Measurements from ENCODE around the gene EDN3.

EDN3 gene

GRCh38 chr20:59307270-59307669 lies 6.9 kb downstream of the EDN3 start:
- Histone ChIP-seq H3K36me3 (ENCODE audit: control insufficient read depth, insufficient read depth, low read length) (no peaks in the 10 kb centered on the region), H3K27me3 (replicated peaks; ENCODE audit: control insufficient read depth, insufficient read depth, low read length, poor library complexity, severe bottlenecking) (no peaks in the 10 kb centered on the region), H3K4me1 (ENCODE audit: control insufficient read depth, insufficient read depth, low read length, poor library complexity, severe bottlenecking) (no peaks in the 10 kb centered on the region), H3K4me3 (ENCODE audit: insufficient read depth, low read depth, low read length, poor library complexity, severe bottlenecking) (no peak overlapping the region), H3K9me3 (ENCODE audit: control insufficient read depth, low read length) (no peaks in the 10 kb centered on the region), H3K27ac (ENCODE audit: insufficient read depth, low read length, poor library complexity, severe bottlenecking) (no peak overlapping the region)
- DNase-seq, result no peak

GRCh38 chr20:59308493-59309201 lies 8.2 kb downstream of the EDN3 start:
- no peaks in the 10 kb centered on the region for H3K36me3 ChIP-seq (ENCODE audit: control insufficient read depth, insufficient read depth, low read length)
- no peaks in the 10 kb centered on the region for H3K27me3 ChIP-seq (replicated peaks; ENCODE audit: control insufficient read depth, insufficient read depth, low read length, poor library complexity, severe bottlenecking)
- H3K27ac ChIP-seq (ENCODE audit: insufficient read depth, low read length, poor library complexity, severe bottlenecking), result no peak overlapping the region
- no peaks in the 10 kb centered on the region for H3K9me3 ChIP-seq (ENCODE audit: control insufficient read depth, low read length)
- no peak overlapping the region for H3K4me3 ChIP-seq (ENCODE audit: insufficient read depth, low read depth, low read length, poor library complexity, severe bottlenecking)
- H3K4me1 ChIP-seq (ENCODE audit: control insufficient read depth, insufficient read depth, low read length, poor library complexity, severe bottlenecking), result no peaks in the 10 kb centered on the region
- no peak for DNase-seq

GRCh38 chr20:59309218-59309617 lies 8.8 kb downstream of the EDN3 start:
- Histone ChIP-seq H3K9me3 (ENCODE audit: control insufficient read depth, low read length) (no peaks in the 10 kb centered on the region), H3K36me3 (ENCODE audit: control insufficient read depth, insufficient read depth, low read length) (no peaks in the 10 kb centered on the region), H3K27ac (ENCODE audit: insufficient read depth, low read length, poor library complexity, severe bottlenecking) (no peak overlapping the region), H3K27me3 (replicated peaks; ENCODE audit: control insufficient read depth, insufficient read depth, low read length, poor library complexity, severe bottlenecking) (no peaks in the 10 kb centered on the region), H3K4me3 (ENCODE audit: insufficient read depth, low read depth, low read length, poor library complexity, severe bottlenecking) (no peak overlapping the region), H3K4me1 (ENCODE audit: control insufficient read depth, insufficient read depth, low read length, poor library complexity, severe bottlenecking) (no peaks in the 10 kb centered on the region)
- no peak for DNase-seq

GRCh38 chr20:59314997-59315396 lies 14.6 kb downstream of the EDN3 start:
- Histone ChIP-seq H3K27ac (ENCODE audit: insufficient read depth, low read length, poor library complexity, severe bottlenecking) (no peak overlapping the region), H3K9me3 (ENCODE audit: control insufficient read depth, low read length) (no peaks in the 10 kb centered on the region), H3K27me3 (replicated peaks; ENCODE audit: control insufficient read depth, insufficient read depth, low read length, poor library complexity, severe bottlenecking) (no peaks in the 10 kb centered on the region), H3K4me3 (ENCODE audit: insufficient read depth, low read depth, low read length, poor library complexity, severe bottlenecking) (no peak overlapping the region), H3K4me1 (ENCODE audit: control insufficient read depth, insufficient read depth, low read length, poor library complexity, severe bottlenecking) (no peaks in the 10 kb centered on the region), H3K36me3 (ENCODE audit: control insufficient read depth, insufficient read depth, low read length) (no peaks in the 10 kb centered on the region)
- DNase-seq, result no peak

- Histone ChIP-seq H3K4me3 (ENCODE audit: insufficient read depth, low read depth, low read length, poor library complexity, severe bottlenecking) (no peak overlapping the region), H3K4me1 (ENCODE audit: control insufficient read depth, insufficient read depth, low read length, poor library complexity, severe bottlenecking) (no peaks in the 10 kb centered on the region), H3K9me3 (ENCODE audit: control insufficient read depth, low read length) (no peaks in the 10 kb centered on the region)
Observed at GRCh38 chr20:59316911-59317731, 16.7 kb downstream of the EDN3 start.

GRCh38 chr20:59318201-59318790 lies 17.9 kb downstream of the EDN3 start:
- Histone ChIP-seq H3K36me3 (ENCODE audit: control insufficient read depth, insufficient read depth, low read length) (no peaks in the 10 kb centered on the region), H3K4me1 (ENCODE audit: control insufficient read depth, insufficient read depth, low read length, poor library complexity, severe bottlenecking) (no peaks in the 10 kb centered on the region), H3K27ac (ENCODE audit: insufficient read depth, low read length, poor library complexity, severe bottlenecking) (no peak overlapping the region)

More at GRCh38 chr20:59316911-59317731, 16.7 kb downstream of the EDN3 start:
- no peak for DNase-seq
- Histone ChIP-seq H3K27me3 (replicated peaks; ENCODE audit: control insufficient read depth, insufficient read depth, low read length, poor library complexity, severe bottlenecking) (no peaks in the 10 kb centered on the region), H3K36me3 (ENCODE audit: control insufficient read depth, insufficient read depth, low read length) (no peaks in the 10 kb centered on the region), H3K27ac (ENCODE audit: insufficient read depth, low read length, poor library complexity, severe bottlenecking) (no peak overlapping the region)

GRCh38 chr20:59318803-59319202 lies 18.4 kb downstream of the EDN3 start:
- DNase-seq, result no peak
- Histone ChIP-seq H3K27ac (ENCODE audit: insufficient read depth, low read length, poor library complexity, severe bottlenecking) (no peak overlapping the region), H3K27me3 (replicated peaks; ENCODE audit: control insufficient read depth, insufficient read depth, low read length, poor library complexity, severe bottlenecking) (no peaks in the 10 kb centered on the region)

More at GRCh38 chr20:59318201-59318790, 17.9 kb downstream of the EDN3 start:
- no peaks in the 10 kb centered on the region for H3K9me3 ChIP-seq (ENCODE audit: control insufficient read depth, low read length)
- H3K27me3 ChIP-seq (replicated peaks; ENCODE audit: control insufficient read depth, insufficient read depth, low read length, poor library complexity, severe bottlenecking), result no peaks in the 10 kb centered on the region
- no peak for DNase-seq
- H3K4me3 ChIP-seq (ENCODE audit: insufficient read depth, low read depth, low read length, poor library complexity, severe bottlenecking), result no peak overlapping the region

GRCh38 chr20:59320426-59320825 lies 20.0 kb downstream of the EDN3 start:
- DNase-seq, result no peak
- Histone ChIP-seq H3K4me3 (ENCODE audit: insufficient read depth, low read depth, low read length, poor library complexity, severe bottlenecking) (no peak overlapping the region), H3K9me3 (ENCODE audit: control insufficient read depth, low read length) (no peaks in the 10 kb centered on the region), H3K36me3 (ENCODE audit: control insufficient read depth, insufficient read depth, low read length) (no peaks in the 10 kb centered on the region), H3K27ac (ENCODE audit: insufficient read depth, low read length, poor library complexity, severe bottlenecking) (no peak overlapping the region), H3K27me3 (replicated peaks; ENCODE audit: control insufficient read depth, insufficient read depth, low read length, poor library complexity, severe bottlenecking) (no peaks in the 10 kb centered on the region), H3K4me1 (ENCODE audit: control insufficient read depth, insufficient read depth, low read length, poor library complexity, severe bottlenecking) (no peaks in the 10 kb centered on the region)

More at GRCh38 chr20:59318803-59319202, 18.4 kb downstream of the EDN3 start:
- Histone ChIP-seq H3K4me3 (ENCODE audit: insufficient read depth, low read depth, low read length, poor library complexity, severe bottlenecking) (no peak overlapping the region), H3K4me1 (ENCODE audit: control insufficient read depth, insufficient read depth, low read length, poor library complexity, severe bottlenecking) (no peaks in the 10 kb centered on the region), H3K36me3 (ENCODE audit: control insufficient read depth, insufficient read depth, low read length) (no peaks in the 10 kb centered on the region), H3K9me3 (ENCODE audit: control insufficient read depth, low read length) (no peaks in the 10 kb centered on the region)

GRCh38 chr20:59320854-59321647 lies 20.6 kb downstream of the EDN3 start:
- DNase-seq, result no peak
- H3K4me1 ChIP-seq (ENCODE audit: control insufficient read depth, insufficient read depth, low read length, poor library complexity, severe bottlenecking), result no peaks in the 10 kb centered on the region
- H3K27ac ChIP-seq (ENCODE audit: insufficient read depth, low read length, poor library complexity, severe bottlenecking), result no peak overlapping the region
- H3K27me3 ChIP-seq (replicated peaks; ENCODE audit: control insufficient read depth, insufficient read depth, low read length, poor library complexity, severe bottlenecking), result no peaks in the 10 kb centered on the region
- H3K36me3 ChIP-seq (ENCODE audit: control insufficient read depth, insufficient read depth, low read length), result no peaks in the 10 kb centered on the region
- no peak overlapping the region for H3K4me3 ChIP-seq (ENCODE audit: insufficient read depth, low read depth, low read length, poor library complexity, severe bottlenecking)
- H3K9me3 ChIP-seq (ENCODE audit: control insufficient read depth, low read length), result no peaks in the 10 kb centered on the region

All from effector memory CD4-positive, alpha-beta T cell (primary cell).